Hepatocyte (in vitro differentiated cells): ENCODE measurements around the gene RUNDC1.

Experiments
- CTCF ChIP-seq: fragments of 200-600 bp; sonication (generic); IDR thresholded peaks from 2 replicates; pipeline ENCODE4 v1.5.1; 2016; ENCODE audit warnings: antibody characterized with exemption, mild to moderate bottlenecking; ENCODE audit not compliant: poor library complexity
- EZH2 ChIP-seq: fragments of 200-600 bp; sonication (generic); IDR thresholded peaks from 2 replicates; pipeline ENCODE4 v1.6.1; 2016; ENCODE audit warnings: antibody characterized with exemption, mild to moderate bottlenecking, borderline replicate concordance

- TF ChIP-seq CTCF (no peak), EZH2 (no peak)
These were observed 30.4 kb downstream of the RUNDC1 start for GRCh38 chr17:43010667-43011308.
